Jurkat, Clone E6-1 (cell line): ENCODE results near the gene RASL11B.

Source experiments
- DNase-seq: peaks from one replicate; pipeline ENCODE4 v3.0.0-alpha.2; 2011; ENCODE audit warnings: low read depth, low spot score
- H3K4me3 ChIP-seq: 2 replicates; pipeline ENCODE4 v1.5.1; 2011; ENCODE audit warnings: mild to moderate bottlenecking, low read length, control low read depth, moderate library complexity

RASL11B gene

GRCh38 chr4:52894443-52894842 lies 32.3 kb downstream of the RASL11B start:
- peak; percentile 86 for DNase-seq

DNA sequence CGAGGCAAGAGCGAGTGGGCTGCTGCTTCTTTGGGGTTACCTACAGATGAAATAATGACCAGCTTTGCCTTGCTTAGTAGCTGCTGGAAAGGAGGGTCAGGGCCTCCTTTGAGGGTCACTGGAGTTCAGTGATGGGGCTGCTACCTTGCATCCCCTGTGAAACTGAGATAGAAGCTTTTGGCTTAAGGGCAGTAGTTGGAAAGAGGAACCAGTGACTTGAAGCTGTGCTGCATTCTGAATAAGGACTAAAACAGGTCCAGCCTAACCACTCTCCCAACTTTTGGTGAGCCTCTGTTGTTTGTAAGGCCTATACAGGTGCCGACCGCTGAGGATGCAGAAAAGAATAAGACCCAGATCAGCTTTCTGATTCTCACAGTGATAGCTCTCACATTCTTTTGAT lies 41.2 kb downstream of the RASL11B start:
- DNase-seq: no peak
- no peak overlapping the region for H3K4me3 ChIP-seq

More at GRCh38 chr4:52894443-52894842, 32.3 kb downstream of the RASL11B start:
- H3K4me3 ChIP-seq: no peak overlapping the region

DNA sequence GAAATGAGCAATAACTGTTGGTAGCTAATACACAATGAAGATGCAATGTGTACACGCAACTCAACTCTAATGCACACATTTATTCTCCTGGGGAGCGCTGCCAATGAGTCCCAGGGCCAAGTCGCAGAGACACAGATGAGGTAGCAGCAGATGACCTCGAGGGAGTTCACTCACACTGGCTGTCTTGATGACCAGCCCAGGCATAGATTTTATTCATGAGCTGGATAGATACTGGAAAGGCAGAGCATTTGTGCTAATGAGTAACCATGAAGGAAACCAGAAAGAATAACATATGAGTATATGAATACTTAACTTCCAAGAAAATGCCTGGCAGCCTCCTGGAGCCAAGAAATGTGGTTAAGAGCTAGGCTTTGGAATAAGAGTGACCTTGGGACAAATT lies 42.3 kb downstream of the RASL11B start:
- no peak for DNase-seq
- no peak overlapping the region for H3K4me3 ChIP-seq

DNA sequence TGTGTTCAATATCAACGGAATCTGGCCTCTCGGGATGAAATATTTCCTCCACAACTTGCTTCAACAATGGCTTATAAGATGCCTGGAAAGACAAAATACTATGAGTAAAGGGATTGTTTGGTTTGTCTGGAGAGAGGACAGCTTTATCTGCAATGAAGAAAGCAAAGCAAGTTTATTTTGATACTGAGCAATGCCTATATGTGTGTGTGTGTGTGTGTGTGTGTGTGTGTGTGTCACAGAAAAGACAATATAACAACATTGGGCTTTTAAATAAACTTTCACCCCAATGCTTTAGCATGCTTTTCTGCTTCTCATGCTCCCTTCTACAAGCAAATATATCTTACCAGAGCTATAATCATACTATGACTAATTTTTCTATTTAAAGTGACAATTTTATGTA lies 45.4 kb downstream of the RASL11B start:
- DNase-seq: no peak
- H3K4me3 ChIP-seq: no peak overlapping the region

- no peak overlapping the region for H3K4me3 ChIP-seq
- no peak for DNase-seq
Measured at GRCh38 chr4:52910115-52910514, 48.0 kb downstream of the RASL11B start.

DNA sequence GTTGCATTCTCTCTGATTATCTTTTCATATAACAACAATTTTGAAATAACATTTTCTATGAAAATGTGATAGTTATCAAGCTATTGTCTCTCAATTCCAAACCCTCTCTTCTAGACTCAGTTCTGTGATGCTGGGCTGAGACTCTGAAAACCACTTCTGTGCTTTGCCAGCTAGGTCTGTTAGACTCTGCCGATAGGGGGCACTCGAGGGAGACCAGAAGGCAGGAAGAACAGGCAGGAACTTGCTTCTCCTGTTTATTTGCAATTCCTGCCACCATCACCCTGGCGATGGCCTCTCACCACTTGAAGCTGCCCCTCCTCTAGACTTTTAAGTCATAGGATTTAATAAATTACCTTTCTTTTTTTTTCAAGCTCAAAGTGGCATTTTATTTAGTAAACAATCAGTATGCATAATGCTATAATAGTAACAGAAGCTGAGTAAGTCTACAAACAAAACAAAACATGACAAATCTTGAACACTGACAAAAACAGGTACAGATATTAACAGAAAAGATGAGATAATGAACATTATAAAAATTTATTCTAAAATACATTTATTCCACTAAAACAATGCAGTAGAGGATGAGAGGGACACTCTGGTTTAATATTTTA lies 49.7 kb downstream of the RASL11B start:
- no peak overlapping the region for H3K4me3 ChIP-seq
- peak; percentile 74 for DNase-seq

DNA sequence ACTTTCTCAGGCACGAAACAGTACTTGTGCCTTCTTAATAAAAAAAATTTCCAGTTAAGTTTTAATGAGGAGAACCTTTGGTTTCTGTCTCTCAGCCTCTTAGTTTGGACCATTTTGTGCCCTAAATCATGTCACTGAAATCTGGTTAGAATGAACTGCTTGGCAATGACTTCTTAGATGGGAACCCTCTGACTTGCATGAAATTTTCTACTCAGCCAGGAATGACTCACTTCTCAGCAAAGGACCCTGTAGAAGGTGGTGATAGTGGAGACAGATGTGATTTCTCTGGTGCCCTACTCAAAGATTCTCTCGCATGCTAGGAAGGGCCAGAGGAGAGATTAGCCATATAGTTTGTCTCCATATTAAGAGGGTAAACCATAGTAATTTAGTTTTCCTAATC lies 50.5 kb downstream of the RASL11B start:
- H3K4me3 ChIP-seq: no peak overlapping the region
- DNase-seq: no peak

DNA sequence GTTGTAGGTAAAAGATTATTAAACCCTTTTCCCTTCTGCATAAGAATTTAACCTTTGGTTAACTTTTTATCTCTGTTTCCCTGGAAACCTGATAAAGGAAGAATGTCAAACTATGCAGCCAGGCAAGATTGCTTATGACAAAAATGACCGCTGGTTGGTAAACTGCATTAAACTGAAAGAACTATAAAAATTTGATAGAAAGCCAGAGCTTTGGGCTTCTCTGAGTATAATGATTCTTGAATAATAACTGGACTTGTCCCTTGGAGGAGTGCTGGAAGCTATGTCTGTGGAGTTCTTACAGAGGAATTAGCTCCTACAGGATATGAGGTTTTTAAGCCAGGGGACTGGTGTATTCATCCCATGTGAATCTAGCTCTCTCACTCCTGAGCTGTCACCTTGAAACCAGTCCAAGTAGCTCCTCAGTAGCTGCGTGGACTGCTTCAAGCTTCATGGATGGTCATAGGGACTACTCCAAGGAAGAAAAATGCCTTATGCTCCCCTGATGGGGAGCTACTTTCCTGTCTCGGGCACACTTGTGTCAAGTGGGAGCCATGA lies 52.0 kb downstream of the RASL11B start:
- no peak overlapping the region for H3K4me3 ChIP-seq
- no peak for DNase-seq

DNA sequence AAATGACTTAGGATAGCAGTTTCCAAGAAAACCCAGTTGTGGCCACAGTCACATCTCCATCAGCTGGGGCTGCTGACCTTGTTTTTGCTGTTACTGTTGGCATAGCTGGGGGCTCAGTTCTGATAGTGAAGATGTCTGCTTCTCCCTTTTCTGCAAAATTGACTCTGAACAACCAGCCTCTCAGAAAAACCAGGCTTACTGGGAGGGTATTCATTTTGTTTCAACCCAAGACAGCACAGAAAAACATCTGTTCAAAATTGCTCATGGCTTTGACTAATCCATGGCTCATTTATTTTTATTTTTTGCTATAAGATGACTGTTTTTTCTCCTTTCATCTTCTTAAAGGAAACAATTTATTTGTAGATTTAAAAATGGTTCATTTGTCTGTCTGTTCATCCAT lies 53.1 kb downstream of the RASL11B start:
- no peak overlapping the region for H3K4me3 ChIP-seq
- DNase-seq: no peak

- no peak overlapping the region for H3K4me3 ChIP-seq
- no peak for DNase-seq
Measured at GRCh38 chr4:52915730-52916300, 53.7 kb downstream of the RASL11B start.
